Prostate gland (tissue), 2 donors: ENCODE results near the gene CTNNA3.

Experiments used
- CTCF ChIP-seq, 4 experiments: fragments of 200-600 bp in 2 of 4; fragments of 450-650 bp in 2 of 4; sonication (generic) in 2 of 4; IDR thresholded peaks; 1 replicate in 3 of 4; 2 replicates in 1 of 4; pipeline ENCODE4 v1.5.1; 2016 to 2019; ENCODE audit warnings: antibody characterized with exemption in 4 of 4, mild to moderate bottlenecking in 2 of 4, moderate library complexity in 2 of 4
- POLR2A ChIP-seq: fragments of 450-650 bp; IDR thresholded peaks from one replicate; pipeline ENCODE4 v1.6.1; 2016; ENCODE audit warnings: antibody characterized with exemption, mild to moderate bottlenecking
- POLR2AphosphoS5 ChIP-seq: sonication (generic); formaldehyde crosslinking; IDR thresholded peaks from one replicate; pipeline ENCODE4 v1.6.1; 2017; ENCODE audit warnings: antibody characterized with exemption

GRCh38 chr10:67452892-67453291 is 243.1 kb downstream of the CTNNA3 start:
- no peak for TF ChIP-seq POLR2A
- TF ChIP-seq CTCF (IDR thresholded peaks at IDR 0.05) = no peak
- TF ChIP-seq POLR2AphosphoS5 = no peak
